ENCODE data around the gene DCLK2. TPM values are rescaled to one million over a fixed set of nuclear protein-coding genes. Genes with fewer than 3 reads are reported as not detected.

The DCLK2 gene
- under 1 TPM in 1 of 2 experiments, not detected in 1; 0.07 TPM for total RNA-seq

GRCh38 chr4:150078041-150078578, at the start of gene DCLK2:
DCLK2 (plus strand) TSS chr4:150078445; CDS start chr4:150079028, 583 bp downstream.
- H3K27ac Mint-ChIP-seq = no peak within 1 kb of the TSS
- H3K9me3 Mint-ChIP-seq (ENCODE audit: low read depth) = no peaks in the 10 kb centered on the region
- CTCF ChIA-PET = interaction anchor here (0.8 kb wide), 1 partner anchor 9 kb away, joined by 3 read pairs; no protein-coding TSS in a partner anchor
- peaks cover 75% of the 10 kb centered on the region for H3K27me3 Mint-ChIP-seq
- no peaks in the 10 kb centered on the region for H3K36me3 Mint-ChIP-seq
- peak; percentile 50 for ATAC-seq
- H3K4me3 Mint-ChIP-seq = no peak within 1 kb of the TSS
- DNase-seq = no peak
- H3K4me1 Mint-ChIP-seq = peaks cover 11% of the 10 kb centered on the region

DNA sequence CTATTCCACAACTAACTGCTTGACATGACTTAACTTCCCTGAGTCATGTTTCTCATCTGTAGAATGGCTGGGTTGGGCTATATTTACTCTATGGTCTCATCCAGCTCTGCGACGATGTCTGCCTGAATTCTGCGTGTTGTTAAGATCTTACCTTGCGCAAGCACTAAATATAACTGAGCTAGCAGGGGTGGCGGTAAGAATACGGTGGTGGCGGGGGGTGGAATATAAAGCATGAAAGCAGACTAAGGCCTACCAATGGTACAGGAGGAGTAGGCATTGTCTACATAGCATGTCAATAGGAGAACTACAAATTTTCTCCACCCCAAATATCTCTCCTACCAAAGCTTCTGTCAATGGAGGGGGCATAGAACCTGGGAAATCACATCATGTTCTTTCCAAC, 45.7 kb upstream of the DCLK2 start:
- DNase-seq (no peak), ATAC-seq (no peak)
- peaks cover 3% of the 10 kb centered on the region for H3K27me3 Mint-ChIP-seq
- H3K9me3 Mint-ChIP-seq (ENCODE audit: low read depth) = peaks cover 2% of the 10 kb centered on the region
- H3K4me3 Mint-ChIP-seq = no peak overlapping the region
- no peaks in the 10 kb centered on the region for H3K4me1 Mint-ChIP-seq
- CTCF ChIA-PET = no interaction called here
- H3K36me3 Mint-ChIP-seq = no peaks in the 10 kb centered on the region
- H3K27ac Mint-ChIP-seq = no peak overlapping the region

DNA sequence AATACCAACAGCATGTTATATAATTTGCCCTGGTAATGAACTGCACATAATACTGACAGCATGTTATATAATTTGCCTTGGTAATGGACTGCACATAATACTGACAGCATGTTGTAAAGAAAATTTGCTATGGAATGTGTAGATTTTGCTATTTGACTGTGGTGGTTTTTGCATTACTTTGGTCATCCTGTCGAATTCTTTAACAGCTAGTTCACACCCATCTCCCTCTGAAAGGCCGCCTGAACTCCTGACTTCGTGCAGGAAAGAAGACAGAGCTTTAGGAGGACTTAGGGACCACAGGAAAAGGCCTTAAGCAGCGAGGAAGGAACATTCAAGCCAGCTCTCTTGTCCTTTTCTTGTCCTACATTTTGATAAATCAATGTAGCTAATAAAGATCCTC, 45.2 kb upstream of the DCLK2 start:
- no peak overlapping the region for H3K27ac Mint-ChIP-seq
- no peaks in the 10 kb centered on the region for H3K9me3 Mint-ChIP-seq (ENCODE audit: low read depth)
- H3K27me3 Mint-ChIP-seq = peaks cover 3% of the 10 kb centered on the region
- ATAC-seq = no peak
- DNase-seq = no peak
- H3K4me1 Mint-ChIP-seq = no peaks in the 10 kb centered on the region
- no peak overlapping the region for H3K4me3 Mint-ChIP-seq
- CTCF ChIA-PET = no interaction called here
- H3K36me3 Mint-ChIP-seq = no peaks in the 10 kb centered on the region

DNA sequence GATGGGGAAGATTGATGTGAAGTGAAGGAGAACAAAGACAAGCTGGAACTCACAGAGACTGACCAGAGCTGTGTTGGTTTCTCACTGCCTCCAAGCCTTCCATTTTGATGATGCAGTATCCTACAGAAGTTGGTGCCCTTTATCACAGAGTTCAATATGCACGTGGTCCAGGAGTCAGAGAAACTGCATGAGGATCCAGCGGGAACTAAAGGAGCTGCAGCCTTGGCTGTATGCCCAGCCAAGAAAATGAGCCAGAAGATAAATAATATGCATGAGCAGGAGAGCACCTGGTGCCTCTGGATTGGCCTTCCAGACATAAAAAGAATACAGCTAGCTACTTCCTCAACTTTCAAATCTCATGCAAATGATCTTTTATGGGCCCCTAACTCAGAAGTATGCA, 44.3 kb upstream of the DCLK2 start:
- no peak overlapping the region for H3K27ac Mint-ChIP-seq

GRCh38 chr4:150037251-150037856, 40.9 kb upstream of the DCLK2 start:
- Mint-ChIP-seq H3K4me1 (no peaks in the 10 kb centered on the region), H3K4me3 (no peak overlapping the region), H3K27ac (no peak overlapping the region), H3K27me3 (peaks cover 10% of the 10 kb centered on the region), H3K9me3 (ENCODE audit: low read depth) (no peaks in the 10 kb centered on the region), H3K36me3 (no peaks in the 10 kb centered on the region)
- ATAC-seq = no peak
- CTCF ChIA-PET = no interaction called here
- no peak for DNase-seq

More for the DNA sequence above, 44.3 kb upstream of the DCLK2 start:
- Mint-ChIP-seq H3K27me3 (peaks cover 5% of the 10 kb centered on the region), H3K4me1 (no peaks in the 10 kb centered on the region), H3K4me3 (no peak overlapping the region), H3K36me3 (no peaks in the 10 kb centered on the region), H3K9me3 (ENCODE audit: low read depth) (no peaks in the 10 kb centered on the region)
- CTCF ChIA-PET = no interaction called here
- ATAC-seq (no peak), DNase-seq (no peak)

DNA sequence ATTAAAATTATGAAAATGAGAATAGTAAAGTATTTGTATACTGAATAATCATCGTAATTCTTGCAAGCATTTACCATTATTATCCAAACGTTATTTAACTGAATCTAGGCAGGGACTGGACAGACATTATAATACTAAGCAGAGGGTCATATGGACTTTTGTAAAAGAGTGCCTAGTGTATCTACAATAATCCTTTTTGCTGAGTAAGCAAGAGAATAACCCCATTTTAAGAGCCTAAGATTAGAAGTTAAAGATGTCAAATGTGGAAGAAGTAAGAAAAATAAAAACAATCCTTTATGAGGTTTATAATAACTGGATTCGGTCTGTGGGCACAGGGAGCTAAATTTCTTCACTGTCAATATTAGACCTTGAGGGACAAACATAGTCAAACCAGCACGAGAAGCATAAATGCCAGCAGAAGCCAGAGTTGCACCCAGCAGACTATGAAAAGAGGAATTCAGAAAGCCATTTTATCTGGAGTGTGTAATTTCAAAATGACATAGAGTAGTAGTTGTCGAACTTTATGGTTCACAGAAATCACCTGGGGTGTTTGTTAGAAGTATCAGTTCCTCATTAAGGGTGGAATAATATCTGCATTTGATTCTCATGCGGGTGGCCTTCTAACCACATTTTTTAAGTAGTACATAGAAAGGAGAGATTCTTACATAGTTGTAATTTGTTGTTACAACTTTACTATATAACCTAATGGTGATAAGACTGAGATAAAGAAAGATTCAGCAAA, 39.7 kb upstream of the DCLK2 start:
- Mint-ChIP-seq H3K9me3 (ENCODE audit: low read depth) (no peaks in the 10 kb centered on the region), H3K27me3 (peaks cover 9% of the 10 kb centered on the region), H3K27ac (no peak overlapping the region), H3K36me3 (no peaks in the 10 kb centered on the region), H3K4me1 (no peaks in the 10 kb centered on the region), H3K4me3 (no peak overlapping the region)
- CTCF ChIA-PET = no interaction called here
- DNase-seq (no peak), ATAC-seq (no peak)

DNA sequence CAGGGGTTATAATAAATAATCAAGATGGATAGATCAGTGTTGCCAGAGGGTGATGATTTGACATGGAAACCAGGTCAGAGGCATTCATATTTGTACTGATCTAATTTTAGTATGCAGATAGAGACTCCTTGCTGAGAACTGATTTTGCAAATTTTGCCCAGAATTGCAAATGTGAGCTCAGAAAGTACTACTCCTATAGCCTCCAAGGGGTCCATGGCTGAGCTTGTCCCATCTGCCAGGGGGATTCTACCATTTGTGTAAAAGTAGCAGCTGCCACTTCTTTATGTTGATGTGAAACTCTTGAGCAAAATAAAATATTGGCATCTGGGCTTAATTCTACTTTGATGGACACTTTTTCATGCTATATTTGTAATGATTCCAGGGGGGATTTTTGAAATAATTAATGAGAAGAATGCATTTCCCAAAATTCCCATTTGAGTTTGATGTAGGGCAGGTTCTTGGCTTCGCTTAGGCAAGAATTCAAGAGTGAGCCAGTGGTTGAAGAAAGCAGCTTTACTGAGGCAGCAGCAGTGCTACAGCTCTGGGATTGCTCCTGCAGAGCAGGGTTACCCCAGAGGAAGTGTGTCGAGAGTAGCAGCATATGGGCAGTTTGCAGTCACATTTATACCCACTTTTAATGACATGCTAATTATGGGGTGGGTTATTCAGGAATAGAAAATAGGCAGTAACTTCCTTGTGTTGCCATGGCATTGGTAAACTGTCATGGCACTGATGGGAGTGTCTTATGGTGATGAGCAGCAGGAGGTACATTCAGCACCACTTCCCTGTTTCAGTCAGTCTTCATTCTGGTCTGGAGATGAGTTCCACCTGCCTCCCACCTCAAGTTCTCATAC, 38.7 kb upstream of the DCLK2 start:
- Mint-ChIP-seq H3K4me1 (no peaks in the 10 kb centered on the region), H3K27ac (no peak overlapping the region), H3K36me3 (no peaks in the 10 kb centered on the region), H3K4me3 (no peak overlapping the region), H3K27me3 (peaks cover 7% of the 10 kb centered on the region), H3K9me3 (ENCODE audit: low read depth) (no peaks in the 10 kb centered on the region)
- CTCF ChIA-PET = no interaction called here
- ATAC-seq (no peak), DNase-seq (no peak)

DNA sequence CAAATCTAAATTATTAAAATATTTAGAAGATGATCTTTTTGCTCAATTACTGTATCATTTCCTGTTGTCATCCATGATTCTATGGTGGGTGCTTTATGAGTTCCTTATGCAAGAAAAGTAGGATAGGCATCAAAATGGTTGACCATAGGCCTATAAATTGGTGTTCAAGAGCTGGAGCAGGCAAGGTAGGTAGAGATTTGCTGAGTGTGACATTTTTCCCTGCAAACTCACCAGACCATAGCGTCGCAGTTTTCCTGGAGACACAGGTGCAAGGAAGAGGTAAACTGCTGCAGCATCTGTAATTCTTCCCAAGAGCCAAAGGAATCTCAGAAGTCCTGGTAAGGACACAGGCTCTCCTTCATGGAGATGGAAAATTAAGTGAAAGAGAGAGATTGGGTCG, 33.7 kb upstream of the DCLK2 start:
- H3K36me3 Mint-ChIP-seq = no peaks in the 10 kb centered on the region
- CTCF ChIA-PET = no interaction called here
- no peaks in the 10 kb centered on the region for H3K4me1 Mint-ChIP-seq
- DNase-seq (no peak), ATAC-seq (no peak)
- H3K27ac Mint-ChIP-seq = no peak overlapping the region
- no peaks in the 10 kb centered on the region for H3K9me3 Mint-ChIP-seq (ENCODE audit: low read depth)
- H3K27me3 Mint-ChIP-seq = peaks cover 7% of the 10 kb centered on the region
- H3K4me3 Mint-ChIP-seq = no peak overlapping the region

DNA sequence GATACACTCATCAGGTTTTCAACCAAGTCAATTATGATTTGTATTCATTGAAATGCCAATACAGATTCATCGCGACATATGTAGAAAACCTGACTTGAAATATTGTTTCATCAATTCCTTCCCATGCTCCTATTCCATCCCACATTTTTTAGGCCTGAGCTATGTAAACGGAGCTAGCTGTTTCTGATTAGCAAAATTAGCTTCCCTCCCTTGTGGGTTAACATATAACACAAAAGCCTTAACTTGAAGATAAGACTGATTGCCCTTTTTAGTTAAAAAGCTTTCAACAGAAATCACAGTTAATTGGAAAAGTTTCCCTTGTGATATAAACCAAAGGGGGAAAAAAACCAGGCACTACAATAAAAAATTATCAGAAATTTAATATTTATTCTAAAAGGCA, 32.8 kb upstream of the DCLK2 start:
- no peak overlapping the region for H3K27ac Mint-ChIP-seq

GRCh38 chr4:150046728-150047217, 31.5 kb upstream of the DCLK2 start:
- Mint-ChIP-seq H3K27me3 (peaks cover 5% of the 10 kb centered on the region), H3K9me3 (ENCODE audit: low read depth) (no peaks in the 10 kb centered on the region), H3K36me3 (no peaks in the 10 kb centered on the region), H3K27ac (no peak overlapping the region), H3K4me1 (no peaks in the 10 kb centered on the region), H3K4me3 (no peak overlapping the region)
- ATAC-seq (no peak), DNase-seq (no peak)
- CTCF ChIA-PET = no interaction called here

More for the DNA sequence above, 32.8 kb upstream of the DCLK2 start:
- CTCF ChIA-PET = no interaction called here
- DNase-seq = no peak
- ATAC-seq = no peak
- Mint-ChIP-seq H3K4me1 (no peaks in the 10 kb centered on the region), H3K9me3 (ENCODE audit: low read depth) (no peaks in the 10 kb centered on the region), H3K4me3 (no peak overlapping the region), H3K27me3 (peaks cover 10% of the 10 kb centered on the region), H3K36me3 (no peaks in the 10 kb centered on the region)

DNA sequence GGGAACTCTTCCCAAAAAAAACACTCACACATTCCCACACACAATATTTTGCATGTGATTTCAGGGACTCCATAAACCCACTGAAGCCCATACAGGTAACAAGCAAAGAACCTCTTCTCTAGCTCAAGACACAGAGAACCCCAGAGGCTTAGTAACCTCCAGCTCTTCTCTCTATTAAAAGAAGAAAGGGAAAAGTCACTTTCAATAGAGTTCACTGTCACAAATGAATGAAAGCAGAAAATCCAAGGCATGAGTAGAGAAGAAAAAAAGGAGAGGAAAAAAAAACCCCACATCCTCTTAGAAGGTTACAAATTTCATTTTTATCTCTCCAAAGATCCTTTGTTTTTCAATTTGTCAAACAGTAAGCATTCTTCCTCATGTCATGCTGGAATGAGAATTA, 30.7 kb upstream of the DCLK2 start:
- CTCF ChIA-PET = no interaction called here
- Mint-ChIP-seq H3K27ac (no peak overlapping the region), H3K27me3 (peaks cover 5% of the 10 kb centered on the region)

GRCh38 chr4:150049682-150050081, 28.6 kb upstream of the DCLK2 start:
- ATAC-seq = no peak
- no peaks in the 10 kb centered on the region for H3K36me3 Mint-ChIP-seq
- peaks cover 5% of the 10 kb centered on the region for H3K27me3 Mint-ChIP-seq
- no peak overlapping the region for H3K4me3 Mint-ChIP-seq
- no peak for DNase-seq
- CTCF ChIA-PET = no interaction called here
- no peaks in the 10 kb centered on the region for H3K9me3 Mint-ChIP-seq (ENCODE audit: low read depth)
- no peak overlapping the region for H3K27ac Mint-ChIP-seq
- H3K4me1 Mint-ChIP-seq = no peaks in the 10 kb centered on the region

More for the DNA sequence above, 30.7 kb upstream of the DCLK2 start:
- Mint-ChIP-seq H3K36me3 (no peaks in the 10 kb centered on the region), H3K9me3 (ENCODE audit: low read depth) (no peaks in the 10 kb centered on the region), H3K4me1 (no peaks in the 10 kb centered on the region), H3K4me3 (no peak overlapping the region)
- no peak for ATAC-seq
- DNase-seq = no peak

DNA sequence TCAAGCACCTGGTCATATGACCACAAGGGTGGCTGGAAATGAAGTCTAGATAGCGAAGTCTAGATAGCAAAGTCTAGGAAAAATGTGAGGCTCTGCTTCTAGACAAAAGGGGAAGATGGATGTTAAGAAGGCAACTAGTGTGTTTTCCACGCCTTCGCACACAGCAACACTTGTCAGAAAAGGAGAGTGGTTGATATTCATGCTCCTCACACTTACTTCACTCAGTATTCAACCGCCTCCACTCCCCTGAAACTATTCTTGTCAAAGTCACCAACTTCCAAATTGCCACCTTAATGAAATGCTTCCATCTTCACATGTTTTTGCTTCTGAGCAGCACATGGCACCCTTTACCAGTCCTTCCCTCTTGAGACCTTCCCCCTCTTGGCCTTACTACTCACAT, 27.7 kb upstream of the DCLK2 start:
- no peaks in the 10 kb centered on the region for H3K9me3 Mint-ChIP-seq (ENCODE audit: low read depth)
- DNase-seq (no peak), ATAC-seq (no peak)
- CTCF ChIA-PET = interaction anchor here (0.5 kb wide), 1 partner anchor 633 kb away, joined by 3 read pairs; no protein-coding TSS in a partner anchor
- no peaks in the 10 kb centered on the region for H3K4me1 Mint-ChIP-seq
- H3K27me3 Mint-ChIP-seq = peaks cover 5% of the 10 kb centered on the region
- H3K36me3 Mint-ChIP-seq = no peaks in the 10 kb centered on the region
- H3K4me3 Mint-ChIP-seq = no peak overlapping the region
- H3K27ac Mint-ChIP-seq = no peak overlapping the region

Measured in activated CD8-positive, alpha-beta memory T cell treated with anti-CD3 and anti-CD28 coated beads, Interleukin-2, amount 10 ng/mL, durations not matched to agents 7 days and 5 days (primary cell).